Gastroesophageal sphincter (tissue), 4 donors: ENCODE measurements around the gene HSP90B1. TPM values are rescaled to one million over a fixed set of nuclear protein-coding genes. Genes with fewer than 3 reads are reported as not detected.

Experiments used
- ATAC-seq: fragments of 150-250 bp; one replicate; pipeline ENCODE4 v1.9.1; 2016; ENCODE audit warnings: mild to moderate bottlenecking, moderate library complexity
- H3K27ac ChIP-seq, 4 donors: fragments of 200-600 bp; sonication (generic) in 3 of 4; 1 replicate in 3 of 4; 2 replicates in 1 of 4; pipeline ENCODE4 v1.5.1; 2016 to 2019
- H3K27me3 ChIP-seq: fragments of 200-600 bp; sonication (generic); one replicate; pipeline ENCODE4 v1.5.1; 2019
- H3K36me3 ChIP-seq, 2 donors: fragments of 200-600 bp; sonication (generic); one replicate each; pipeline ENCODE4 v1.5.1; 2019; ENCODE audit warnings: control low read depth in 1 of 2
- H3K4me1 ChIP-seq, 3 donors: fragments of 200-600 bp; sonication (generic); 1 replicate in 2 of 3; 2 replicates in 1 of 3; pipeline ENCODE4 v1.5.1; 2016 to 2019; ENCODE audit warnings: control low read depth in 2 of 3
- H3K4me3 ChIP-seq, 2 donors: fragments of 200-600 bp; sonication (generic); one replicate each; pipeline ENCODE4 v1.5.1; 2019; ENCODE audit warnings: mild to moderate bottlenecking in 1 of 2, moderate library complexity in 1 of 2
- H3K9me3 ChIP-seq, 3 donors: fragments of 200-600 bp; sonication (generic); one replicate each; pipeline ENCODE4 v1.5.1; 2017 to 2019; ENCODE audit warnings: control low read depth in 2 of 3
- EP300 ChIP-seq: sonication (generic); formaldehyde crosslinking; IDR thresholded peaks from one replicate; pipeline ENCODE4 v1.6.1; 2017; ENCODE audit warnings: antibody characterized with exemption, mild to moderate bottlenecking
- POLR2A ChIP-seq, 2 donors: fragments of 450-650 bp; IDR thresholded peaks; one replicate each; pipeline ENCODE4 v1.6.1; 2017; ENCODE audit warnings: antibody characterized with exemption in 2 of 2, mild to moderate bottlenecking in 2 of 2, moderate library complexity in 1 of 2
- POLR2AphosphoS5 ChIP-seq: sonication (generic); formaldehyde crosslinking; IDR thresholded peaks from one replicate; pipeline ENCODE4 v1.6.1; 2017; ENCODE audit warnings: antibody characterized with exemption
- WGBS, 2 donors: methylation state at CpG; one replicate each; pipeline ENCODE4 v1.1.5; 2018; ENCODE audit warnings: low coverage in 1 of 2; 5-methylcytosine and 5-hydroxymethylcytosine counted together
- total RNA-seq, 4 donors: library from RNA; depleted of rRNA; stranded (reverse); fragments of >200 nt; gene quantifications; one replicate each; pipeline ENCODE4 v1.1.0, GENCODE V29; 2016
- TF ChIP-seq, protein P1 (sequence below), 4 experiments: fragments of 200-600 bp in 2 of 4; fragments of 450-650 bp in 2 of 4; sonication (generic) in 1 of 4; IDR thresholded peaks; one replicate each; pipeline ENCODE4 v1.5.1; 2017 to 2019; ENCODE audit warnings: antibody characterized with exemption in 4 of 4, mild to moderate bottlenecking in 2 of 4, moderate library complexity in 2 of 4

HSP90B1 gene
- total RNA-seq, 4 donors from 2014 or later = 137 to 334 (median 231) TPM

- Histone ChIP-seq H3K9me3 (no peaks in the 10 kb centered on the region), H3K27me3 (no peaks in the 10 kb centered on the region), H3K4me3 (peak within 1 kb of the TSS; percentile 63 to 84), H3K4me1 (peaks cover 2 to 67% (median 18%) of the 10 kb centered on the region in 3 donors), H3K27ac (peak within 1 kb of the TSS; percentile 86 to 99 (median 97)), H3K36me3 (no peaks in the 10 kb centered on the region)
- 0% methylated on average over 2 to 5 of the region's 64 CpGs for WGBS, 2 donors
- TF ChIP-seq, protein P1, sequence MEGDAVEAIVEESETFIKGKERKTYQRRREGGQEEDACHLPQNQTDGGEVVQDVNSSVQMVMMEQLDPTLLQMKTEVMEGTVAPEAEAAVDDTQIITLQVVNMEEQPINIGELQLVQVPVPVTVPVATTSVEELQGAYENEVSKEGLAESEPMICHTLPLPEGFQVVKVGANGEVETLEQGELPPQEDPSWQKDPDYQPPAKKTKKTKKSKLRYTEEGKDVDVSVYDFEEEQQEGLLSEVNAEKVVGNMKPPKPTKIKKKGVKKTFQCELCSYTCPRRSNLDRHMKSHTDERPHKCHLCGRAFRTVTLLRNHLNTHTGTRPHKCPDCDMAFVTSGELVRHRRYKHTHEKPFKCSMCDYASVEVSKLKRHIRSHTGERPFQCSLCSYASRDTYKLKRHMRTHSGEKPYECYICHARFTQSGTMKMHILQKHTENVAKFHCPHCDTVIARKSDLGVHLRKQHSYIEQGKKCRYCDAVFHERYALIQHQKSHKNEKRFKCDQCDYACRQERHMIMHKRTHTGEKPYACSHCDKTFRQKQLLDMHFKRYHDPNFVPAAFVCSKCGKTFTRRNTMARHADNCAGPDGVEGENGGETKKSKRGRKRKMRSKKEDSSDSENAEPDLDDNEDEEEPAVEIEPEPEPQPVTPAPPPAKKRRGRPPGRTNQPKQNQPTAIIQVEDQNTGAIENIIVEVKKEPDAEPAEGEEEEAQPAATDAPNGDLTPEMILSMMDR (IDR thresholded peaks at IDR 0.05) = peak in 3 of 4 experiments; percentile 30 to 37 (median 37)
- TF ChIP-seq EP300 = no peak
- peak; percentile 76 to 81 for TF ChIP-seq POLR2A (IDR thresholded peaks at IDR 0.05)
- TF ChIP-seq POLR2AphosphoS5 = peak; percentile 96
- peak; percentile 99 for ATAC-seq
Measured at GRCh38 chr12:103965590-103966504, 35.6 kb downstream of the HSP90B1 start, which contains the start of gene TDG. Gene TDG, plus strand, starts transcription at chr12:103965872. Its CDS starts 166 bp downstream, at chr12:103966038.

DNA sequence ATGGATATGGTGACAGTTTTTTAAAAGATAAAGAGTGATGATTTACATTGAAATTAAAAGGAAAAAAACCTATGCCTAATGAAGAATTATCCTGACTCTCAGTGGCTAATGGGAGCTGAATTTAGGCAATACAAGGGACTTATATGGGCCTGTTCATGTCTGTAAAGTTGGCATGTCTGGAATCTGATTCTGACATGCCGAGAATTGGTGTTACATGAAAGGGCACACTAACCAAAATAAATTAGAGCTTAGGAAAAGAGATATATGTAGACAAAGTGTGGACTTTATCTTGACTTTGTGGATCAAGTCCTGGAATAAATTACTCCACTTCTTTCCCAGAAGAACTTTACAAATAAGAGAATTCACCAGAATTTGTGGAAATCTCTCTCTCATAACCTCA lies 36.5 kb downstream of the HSP90B1 start:
- peaks cover 2 to 74% (median 18%) of the 10 kb centered on the region in 3 donors for H3K4me1 ChIP-seq

DNA sequence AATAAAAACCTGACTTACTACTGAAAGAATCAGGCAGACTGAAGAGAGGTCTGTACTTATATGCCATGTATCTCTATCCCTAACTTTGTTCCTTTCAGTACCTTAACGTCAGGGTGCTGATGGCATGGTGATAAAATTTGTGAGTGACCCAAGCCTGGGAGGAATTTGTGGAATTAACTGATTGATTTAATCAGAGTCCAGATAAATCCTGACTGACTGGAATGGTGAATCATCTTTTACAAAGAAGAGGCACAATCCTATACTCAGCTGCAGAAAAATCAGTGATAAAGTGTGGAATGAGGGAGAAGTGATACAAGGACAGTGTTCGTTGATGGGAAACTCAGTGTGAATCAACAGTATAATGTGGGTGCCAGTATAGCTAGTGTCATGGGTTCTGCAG lies 39.2 kb downstream of the HSP90B1 start:
- H3K9me3 ChIP-seq = no peaks in the 10 kb centered on the region
- TF ChIP-seq POLR2A (IDR thresholded peaks at IDR 0.05) = no peak
- TF ChIP-seq EP300 = no peak
- no peak for TF ChIP-seq POLR2AphosphoS5
- TF ChIP-seq, protein P1 (IDR thresholded peaks at IDR 0.05) = no peak
- no peak for ATAC-seq
- no peak overlapping the region for H3K4me3 ChIP-seq
- H3K27me3 ChIP-seq = no peaks in the 10 kb centered on the region
- H3K27ac ChIP-seq = no peak overlapping the region
- H3K4me1 ChIP-seq = peaks cover 2 to 66% (median 14%) of the 10 kb centered on the region in 3 donors
- WGBS, 2 donors = 38 to 75% methylated on average over 2 of the region's 2 CpGs
- H3K36me3 ChIP-seq = peaks cover 0 to 2% of the 10 kb centered on the region in 2 donors

More for the DNA sequence above, 36.5 kb downstream of the HSP90B1 start:
- Histone ChIP-seq H3K4me3 (peak overlapping the region; percentile 63 to 84), H3K9me3 (no peaks in the 10 kb centered on the region), H3K27ac (peak overlapping the region; percentile 86 to 99 (median 97)), H3K27me3 (no peaks in the 10 kb centered on the region), H3K36me3 (no peaks in the 10 kb centered on the region)
- peak; percentile 18 for TF ChIP-seq POLR2AphosphoS5
- TF ChIP-seq EP300 = no peak
- ATAC-seq = no peak
- WGBS, 2 donors = 11 to 17% methylated on average over 1 of the region's 1 CpG

DNA sequence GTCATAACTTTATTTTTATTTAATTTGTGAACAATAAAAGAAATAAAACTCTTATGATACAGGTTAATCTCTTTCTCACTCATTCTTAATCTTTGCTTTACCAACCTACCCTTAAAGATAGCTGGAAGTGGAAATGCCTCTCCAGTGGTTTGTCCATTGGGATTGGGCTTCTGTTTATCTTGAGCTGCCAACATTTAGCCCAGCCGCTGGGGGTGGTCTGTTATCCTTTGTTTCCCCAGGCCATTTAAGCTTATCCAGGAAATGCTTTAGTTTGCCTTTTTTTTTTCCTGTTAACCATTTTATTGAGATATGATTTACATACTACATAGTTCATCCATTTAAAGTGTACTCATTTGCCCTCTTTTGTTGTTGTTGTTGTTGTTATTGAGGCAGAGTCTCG lies 43.7 kb downstream of the HSP90B1 start:
- Histone ChIP-seq H3K36me3 (peaks cover 0 to 25% of the 10 kb centered on the region in 2 donors), H3K9me3 (no peaks in the 10 kb centered on the region), H3K4me1 (peaks cover 0 to 40% (median 0%) of the 10 kb centered on the region in 3 donors), H3K27me3 (no peaks in the 10 kb centered on the region), H3K4me3 (no peak overlapping the region), H3K27ac (no peak overlapping the region)
- ATAC-seq = no peak
- TF ChIP-seq, protein P1 (IDR thresholded peaks at IDR 0.05) = no peak
- no peak for TF ChIP-seq POLR2A (IDR thresholded peaks at IDR 0.05)
- 56 to 60% methylated on average over 1 of the region's 2 CpGs for WGBS, 2 donors

DNA sequence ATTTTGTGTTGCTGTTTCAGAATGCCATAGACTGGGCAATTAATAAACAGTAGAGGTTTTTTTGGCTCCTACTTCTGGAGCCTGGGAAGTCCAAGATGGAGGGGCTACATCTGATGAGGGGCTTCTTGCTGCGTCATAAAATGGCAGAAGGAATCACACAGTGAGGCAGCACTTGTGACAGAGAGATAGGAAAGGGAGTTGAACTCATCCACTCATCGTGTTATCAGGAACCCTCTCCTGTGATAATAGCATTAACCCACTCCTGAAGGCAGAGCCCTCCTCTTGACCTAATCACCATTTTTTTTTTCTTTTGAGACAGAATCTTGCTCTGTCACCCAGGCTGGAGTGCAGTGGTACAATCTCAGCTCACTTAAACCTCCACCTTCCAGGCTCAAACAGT lies 45.2 kb downstream of the HSP90B1 start:
- 100% methylated on average over 1 of the region's 2 CpGs for WGBS, 2 donors
- Histone ChIP-seq H3K27me3 (no peaks in the 10 kb centered on the region), H3K4me3 (no peak overlapping the region), H3K27ac (no peak overlapping the region), H3K9me3 (no peaks in the 10 kb centered on the region), H3K4me1 (peaks cover 0 to 25% (median 0%) of the 10 kb centered on the region in 3 donors), H3K36me3 (peaks cover 0 to 40% of the 10 kb centered on the region in 2 donors)
- TF ChIP-seq, protein P1 (IDR thresholded peaks at IDR 0.05) = no peak
- TF ChIP-seq POLR2A (IDR thresholded peaks at IDR 0.05) (no peak), POLR2AphosphoS5 (no peak), EP300 (no peak)
- no peak for ATAC-seq
